Mucosa of descending colon (tissue), 3 donors: ENCODE results near the gene ZGRF1. TPM values are rescaled to one million over a fixed set of nuclear protein-coding genes. Genes with fewer than 3 reads are reported as not detected.

ENCODE experiments used
- ATAC-seq: fragments of 200-7000 bp; cut with Tn5 transposase; one replicate; pipeline ENCODE4 v1.9.1; 2020; ENCODE audit warnings: mild to moderate bottlenecking, moderate library complexity
- DNase-seq, 3 donors: peaks; one replicate each; pipeline ENCODE4 v3.0.0-alpha.2; 2020
- H3K36me3 ChIP-seq: fragments of 200-600 bp; one replicate; pipeline ENCODE4 v1.8.0; 2021; ENCODE audit warnings: low read depth, mild to moderate bottlenecking
- H3K4me1 ChIP-seq: fragments of 200-600 bp; one replicate; pipeline ENCODE4 v1.8.0; 2021; ENCODE audit warnings: low read depth, mild to moderate bottlenecking
- H3K4me3 ChIP-seq: fragments of 200-600 bp; one replicate; pipeline ENCODE4 v1.8.0; 2021; ENCODE audit warnings: mild to moderate bottlenecking
- H3K9me3 ChIP-seq: fragments of 200-600 bp; one replicate; pipeline ENCODE4 v1.8.0; 2021; ENCODE audit warnings: mild to moderate bottlenecking
- intact Hi-C, 2 donors: fragments of 100-400 bp; cut with DNase I in 1 of 2; cut with micrococcal nuclease in 1 of 2; formaldehyde crosslinking; loops; one replicate each; pipeline versions ENCODE4 v1.11.0 to v1.11.1; 2022; cut with DNase I, micrococcal nuclease
- total RNA-seq, 3 donors: library from RNA; stranded (reverse); fragmentation: NEBNext Ultra II Directional in 2 of 3; extraction: Animal tissue kit (Norgen Biotek cat#: 25700) in 2 of 3; gene quantifications; one replicate each; pipeline versions ENCODE4 v1.2.1 to v1.2.4, GENCODE V29; 2021 to 2023
- TF ChIP-seq, protein P1 (sequence below): fragments of 200-600 bp; IDR thresholded peaks from one replicate; pipeline ENCODE4 v1.8.0; 2022; ENCODE audit warnings: antibody characterized with exemption, mild to moderate bottlenecking
- donor health status: DM: no; HTN: no; CAD: no; lungs with moderate emphysema.
- donor health status: DM: no; HTN: no; CAD: no.
- donor health status: DM: no; HTN: yes; CAD: no.

Gene ZGRF1
- total RNA-seq, 3 donors from 2014 or later = 2.6 to 6.8 (median 3.7) TPM

DNA sequence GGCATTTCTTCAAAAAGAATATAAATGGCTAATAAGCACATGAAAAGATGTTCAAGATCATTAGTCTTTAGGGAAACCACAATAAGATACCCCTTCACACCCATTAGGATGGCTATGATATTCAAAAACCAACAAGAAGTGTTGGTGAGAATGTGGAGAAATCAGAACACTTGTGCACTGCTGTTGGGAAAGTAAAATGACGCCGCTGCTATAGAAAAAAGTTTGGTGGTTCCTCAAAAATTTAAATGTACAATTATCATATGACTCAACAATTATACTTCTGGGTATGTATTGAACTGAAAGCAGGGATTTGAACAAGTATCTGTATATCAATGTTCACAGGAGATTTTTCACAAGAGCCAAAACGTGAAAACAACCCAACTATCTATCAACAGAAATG is 91.4 kb downstream of the ZGRF1 start:
- no peaks in the 10 kb centered on the region for H3K4me1 ChIP-seq
- no peak for DNase-seq
- ATAC-seq = no peak
- H3K9me3 ChIP-seq = no peaks in the 10 kb centered on the region
- H3K4me3 ChIP-seq = no peak overlapping the region
- TF ChIP-seq, protein P1, sequence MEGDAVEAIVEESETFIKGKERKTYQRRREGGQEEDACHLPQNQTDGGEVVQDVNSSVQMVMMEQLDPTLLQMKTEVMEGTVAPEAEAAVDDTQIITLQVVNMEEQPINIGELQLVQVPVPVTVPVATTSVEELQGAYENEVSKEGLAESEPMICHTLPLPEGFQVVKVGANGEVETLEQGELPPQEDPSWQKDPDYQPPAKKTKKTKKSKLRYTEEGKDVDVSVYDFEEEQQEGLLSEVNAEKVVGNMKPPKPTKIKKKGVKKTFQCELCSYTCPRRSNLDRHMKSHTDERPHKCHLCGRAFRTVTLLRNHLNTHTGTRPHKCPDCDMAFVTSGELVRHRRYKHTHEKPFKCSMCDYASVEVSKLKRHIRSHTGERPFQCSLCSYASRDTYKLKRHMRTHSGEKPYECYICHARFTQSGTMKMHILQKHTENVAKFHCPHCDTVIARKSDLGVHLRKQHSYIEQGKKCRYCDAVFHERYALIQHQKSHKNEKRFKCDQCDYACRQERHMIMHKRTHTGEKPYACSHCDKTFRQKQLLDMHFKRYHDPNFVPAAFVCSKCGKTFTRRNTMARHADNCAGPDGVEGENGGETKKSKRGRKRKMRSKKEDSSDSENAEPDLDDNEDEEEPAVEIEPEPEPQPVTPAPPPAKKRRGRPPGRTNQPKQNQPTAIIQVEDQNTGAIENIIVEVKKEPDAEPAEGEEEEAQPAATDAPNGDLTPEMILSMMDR = no peak
- intact Hi-C loops = no loop called here
- H3K36me3 ChIP-seq = no peaks in the 10 kb centered on the region

DNA sequence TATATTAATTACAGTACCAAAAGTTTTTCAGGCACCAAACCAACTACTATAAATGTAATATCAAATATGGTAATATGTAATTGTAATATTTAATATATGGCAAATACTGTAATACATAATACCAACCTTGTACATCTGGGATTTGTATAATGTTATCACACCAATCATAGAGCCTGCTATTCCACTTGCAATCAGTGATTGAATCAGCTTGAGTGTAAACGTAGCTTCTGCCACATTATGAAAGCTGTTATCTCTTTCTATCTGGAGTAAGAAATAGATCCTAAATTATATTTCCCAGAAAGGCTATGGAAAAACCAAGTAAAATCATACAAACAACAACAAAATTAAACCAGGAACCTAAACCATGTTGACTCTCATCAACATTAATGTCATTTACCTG is 96.0 kb downstream of the ZGRF1 start:
- Histone ChIP-seq H3K36me3 (no peaks in the 10 kb centered on the region), H3K4me1 (no peaks in the 10 kb centered on the region), H3K4me3 (no peak overlapping the region), H3K9me3 (no peaks in the 10 kb centered on the region)
- intact Hi-C loops = no loop called here
- no peak for DNase-seq
- TF ChIP-seq, protein P1 = no peak
- no peak for ATAC-seq

DNA sequence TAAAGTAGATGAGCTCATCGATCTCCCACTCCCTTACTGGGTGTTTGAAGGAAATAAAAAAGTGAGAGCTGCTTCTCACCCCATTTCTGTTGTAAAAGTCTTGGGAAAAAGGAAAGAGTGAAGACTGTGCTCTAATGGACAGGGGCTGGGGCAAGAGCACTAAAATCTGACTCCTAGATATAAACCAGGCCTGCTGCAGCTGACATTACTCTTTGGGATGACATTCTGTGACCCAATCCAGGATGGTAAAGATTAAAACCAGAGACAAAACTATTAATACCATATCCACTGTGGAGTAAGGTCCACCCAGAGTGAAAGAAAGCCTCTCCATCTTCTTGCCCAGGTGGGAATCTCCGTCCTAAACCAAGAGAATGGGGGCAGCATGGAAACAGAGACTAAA is 100.6 kb downstream of the ZGRF1 start:
- DNase-seq (no peak), ATAC-seq (no peak)
- no peaks in the 10 kb centered on the region for H3K36me3 ChIP-seq
- H3K4me1 ChIP-seq = no peaks in the 10 kb centered on the region
- intact Hi-C loops = loop anchor here in 1 of 2 donors (10.0 kb wide), 1 partner anchor 211 kb away; no protein-coding TSS in a partner anchor
- TF ChIP-seq, protein P1 = no peak
- no peaks in the 10 kb centered on the region for H3K9me3 ChIP-seq
- H3K4me3 ChIP-seq = no peak overlapping the region

DNA sequence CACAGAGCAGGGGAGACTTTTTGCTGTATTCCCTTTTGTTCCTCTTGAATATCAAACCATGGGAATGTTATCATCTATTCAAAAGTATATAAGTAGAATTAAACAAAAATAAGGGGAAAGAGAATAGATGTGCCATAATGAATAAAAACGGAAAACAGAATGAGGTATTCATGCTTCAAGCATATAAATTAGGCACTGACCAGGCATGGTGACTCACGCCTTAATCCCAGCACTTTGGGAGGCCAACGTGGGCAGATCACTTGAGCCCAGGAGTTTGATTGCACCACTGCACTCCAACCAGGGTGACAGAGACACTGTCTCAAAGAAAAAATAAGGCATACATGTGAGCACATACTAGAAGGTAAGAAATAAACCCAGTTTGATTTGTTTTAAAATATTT is 104.4 kb downstream of the ZGRF1 start:
- no peaks in the 10 kb centered on the region for H3K9me3 ChIP-seq
- H3K4me1 ChIP-seq = no peaks in the 10 kb centered on the region
- DNase-seq (no peak), ATAC-seq (no peak)
- no peaks in the 10 kb centered on the region for H3K36me3 ChIP-seq
- no peak overlapping the region for H3K4me3 ChIP-seq
- intact Hi-C loops = loop anchor here in 1 of 2 donors (10.0 kb wide), 1 partner anchor 207 kb away; no protein-coding TSS in a partner anchor
- TF ChIP-seq, protein P1 = no peak

DNA sequence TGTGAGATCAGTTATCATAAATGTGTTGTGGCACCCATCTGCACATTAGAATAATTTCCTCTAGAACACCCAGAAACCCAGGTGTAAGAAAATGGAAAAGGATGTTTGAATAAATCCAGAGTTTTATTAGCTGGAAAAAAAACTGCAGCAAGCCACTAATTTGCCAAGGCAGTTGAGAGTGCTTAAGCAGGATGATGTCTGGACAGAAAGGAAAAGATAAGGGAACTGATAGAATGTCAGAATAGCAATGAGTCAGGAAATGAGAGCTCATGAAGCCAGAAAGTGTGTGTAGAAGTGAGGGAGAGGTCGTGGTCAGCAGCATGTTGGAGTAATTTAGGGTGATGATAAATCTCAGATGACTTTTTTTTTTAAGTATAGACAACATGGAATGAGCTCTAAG is 105.6 kb downstream of the ZGRF1 start:
- no peaks in the 10 kb centered on the region for H3K9me3 ChIP-seq
- H3K4me3 ChIP-seq = no peak overlapping the region
- TF ChIP-seq, protein P1 = no peak
- intact Hi-C loops = loop anchor here in 1 of 2 donors (10.0 kb wide), 1 partner anchor 206 kb away; no protein-coding TSS in a partner anchor
- DNase-seq (no peak), ATAC-seq (no peak)
- H3K36me3 ChIP-seq = no peaks in the 10 kb centered on the region
- H3K4me1 ChIP-seq = no peaks in the 10 kb centered on the region

DNA sequence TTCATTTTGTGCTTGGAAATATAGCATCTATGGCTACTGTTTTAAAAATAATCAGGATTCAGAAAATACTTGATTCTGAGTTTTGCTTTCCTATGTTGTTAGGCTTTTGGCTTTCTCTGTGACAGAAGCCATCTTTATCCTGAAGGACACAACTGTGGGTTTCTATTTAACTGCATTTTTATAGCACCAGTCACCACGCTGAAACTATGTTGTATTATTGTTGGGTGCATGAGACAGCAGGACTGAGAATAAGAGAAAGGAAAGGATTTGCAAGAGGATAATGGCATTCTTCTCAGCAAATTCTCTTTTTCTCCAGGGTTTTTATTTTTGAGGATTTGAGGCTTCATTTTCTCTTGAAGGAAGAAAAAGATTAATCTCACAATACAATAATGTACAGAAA is 110.6 kb downstream of the ZGRF1 start:
- ATAC-seq (no peak), DNase-seq (no peak)
- intact Hi-C loops = loop anchor here in 1 of 2 donors (10.0 kb wide), 1 partner anchor 201 kb away; no protein-coding TSS in a partner anchor
- no peak overlapping the region for H3K4me3 ChIP-seq
- no peaks in the 10 kb centered on the region for H3K9me3 ChIP-seq
- peaks cover 15% of the 10 kb centered on the region for H3K4me1 ChIP-seq
- TF ChIP-seq, protein P1 = no peak
- no peaks in the 10 kb centered on the region for H3K36me3 ChIP-seq
